GM19452 (cell line): ENCODE results near the gene COQ7.

ENCODE experiments used
- ATAC-seq: cut with Tn5 transposase; IDR thresholded peaks from one replicate; pipeline ENCODE4 v1.9.1; 2021; ENCODE audit not compliant: unreplicated experiment

Gene COQ7

GRCh38 chr16:19067349-19068236 is at the start of gene COQ7:
Gene COQ7, plus strand, starts transcription at chr16:19067614. Its CDS starts 51 bp downstream, at chr16:19067665.
- peak; percentile 79 for ATAC-seq

DNA sequence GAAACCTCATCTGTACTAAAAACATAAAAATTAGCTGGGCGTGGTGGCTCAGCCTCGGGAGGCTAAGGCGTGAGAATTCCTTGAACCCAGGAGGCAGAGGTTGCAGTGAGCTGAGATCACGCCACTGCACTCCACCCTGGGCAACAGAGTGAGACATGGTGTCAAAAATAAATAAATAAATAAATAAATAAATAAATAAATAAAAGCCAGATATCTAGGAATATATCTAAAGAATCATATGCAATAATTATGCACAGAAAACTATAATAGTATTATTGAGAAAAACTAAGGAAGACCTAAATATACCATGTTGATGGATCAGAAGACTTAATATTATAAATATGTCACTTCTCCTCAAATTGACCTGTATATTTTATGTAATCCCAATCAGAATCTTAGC is 46.7 kb upstream of the COQ7 start:
- no peak for ATAC-seq

- ATAC-seq: no peak
Observed at GRCh38 chr16:19021747-19022146, 45.7 kb upstream of the COQ7 start.

- no peak for ATAC-seq
Observed at GRCh38 chr16:19027416-19027815, 40.0 kb upstream of the COQ7 start.

- ATAC-seq: no peak
Observed at GRCh38 chr16:19029980-19030379, 37.4 kb upstream of the COQ7 start.

DNA sequence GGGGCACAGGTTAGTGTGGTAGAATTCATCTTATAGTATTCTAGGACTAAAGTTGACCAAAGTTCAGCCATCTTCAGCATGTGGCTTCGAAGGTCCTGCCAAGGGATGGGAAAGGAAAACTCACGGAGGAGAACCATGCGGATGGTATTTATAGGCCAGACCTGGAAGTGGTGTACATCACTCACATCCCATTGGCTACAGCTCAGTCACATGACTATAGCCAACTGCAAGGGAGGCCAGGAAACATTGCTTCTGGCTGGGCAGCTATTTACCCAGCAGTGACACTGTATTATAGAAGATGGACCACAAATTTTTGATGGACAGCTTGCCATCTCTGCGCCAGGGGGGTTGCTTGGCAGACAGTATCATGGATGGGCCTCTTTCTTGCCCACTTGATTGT is 35.7 kb upstream of the COQ7 start:
- ATAC-seq: no peak

DNA sequence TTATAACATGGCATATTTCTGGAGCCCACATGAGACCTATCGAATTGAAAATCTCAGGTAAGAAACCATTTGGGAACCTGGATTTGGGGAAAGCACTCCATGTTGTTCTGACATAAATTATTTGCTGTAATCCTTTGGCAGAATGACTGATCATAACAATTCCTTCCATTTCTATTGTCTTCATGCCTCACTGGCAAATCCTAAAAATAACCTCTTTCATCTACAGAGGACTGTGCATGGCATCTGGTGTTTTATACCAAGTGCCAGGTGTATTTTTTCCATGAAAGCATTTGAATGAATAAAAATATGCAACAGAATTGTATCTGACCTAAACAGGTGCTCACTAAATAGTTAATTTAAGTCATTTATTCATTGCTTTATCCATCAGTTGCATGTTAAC is 33.7 kb upstream of the COQ7 start:
- ATAC-seq: no peak

- no peak for ATAC-seq
Observed at GRCh38 chr16:19040400-19040799, 27.0 kb upstream of the COQ7 start.

DNA sequence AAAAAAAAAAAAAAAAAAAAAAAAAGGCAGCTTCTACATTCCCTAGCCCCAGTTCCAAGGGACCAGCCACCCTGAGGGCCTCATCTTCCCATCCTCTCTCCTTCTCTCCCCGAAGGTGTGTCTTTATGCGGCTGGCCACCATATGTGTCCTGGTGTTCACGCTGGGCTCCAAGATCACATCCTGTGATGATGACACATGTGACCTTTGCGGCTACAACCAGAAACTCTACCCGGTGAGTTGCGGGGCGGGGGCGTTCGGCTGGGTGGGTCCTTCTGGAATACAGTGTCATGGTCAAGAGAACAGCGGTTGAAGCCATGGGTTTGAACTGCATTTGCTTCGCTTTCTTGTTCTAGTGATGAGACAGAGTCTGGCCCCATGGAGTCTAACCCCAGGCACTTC is 22.6 kb upstream of the COQ7 start:
- no peak for ATAC-seq

GRCh38 chr16:19046062-19046461 is 21.4 kb upstream of the COQ7 start:
- no peak for ATAC-seq

GRCh38 chr16:19062706-19063105 is 4.7 kb upstream of the COQ7 start:
- ATAC-seq: no peak

DNA sequence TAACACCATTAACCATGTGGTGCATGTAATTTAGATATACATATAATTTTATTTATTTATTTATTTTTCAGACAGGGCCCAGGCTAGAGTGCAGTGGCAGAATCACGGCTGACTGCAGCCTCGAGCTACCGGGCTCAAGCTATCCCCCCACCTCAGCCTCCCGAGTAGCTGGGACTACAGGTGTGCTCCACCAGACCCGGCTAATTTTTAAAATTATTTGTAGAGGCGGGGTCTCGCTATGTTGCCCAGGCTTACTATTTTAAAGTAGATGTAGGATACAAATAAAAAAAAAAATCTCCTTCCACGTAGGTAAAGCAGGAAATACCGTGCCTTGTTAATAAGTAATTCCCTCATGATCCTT is 446 bp upstream of the COQ7 start:
- ATAC-seq: no peak

DNA sequence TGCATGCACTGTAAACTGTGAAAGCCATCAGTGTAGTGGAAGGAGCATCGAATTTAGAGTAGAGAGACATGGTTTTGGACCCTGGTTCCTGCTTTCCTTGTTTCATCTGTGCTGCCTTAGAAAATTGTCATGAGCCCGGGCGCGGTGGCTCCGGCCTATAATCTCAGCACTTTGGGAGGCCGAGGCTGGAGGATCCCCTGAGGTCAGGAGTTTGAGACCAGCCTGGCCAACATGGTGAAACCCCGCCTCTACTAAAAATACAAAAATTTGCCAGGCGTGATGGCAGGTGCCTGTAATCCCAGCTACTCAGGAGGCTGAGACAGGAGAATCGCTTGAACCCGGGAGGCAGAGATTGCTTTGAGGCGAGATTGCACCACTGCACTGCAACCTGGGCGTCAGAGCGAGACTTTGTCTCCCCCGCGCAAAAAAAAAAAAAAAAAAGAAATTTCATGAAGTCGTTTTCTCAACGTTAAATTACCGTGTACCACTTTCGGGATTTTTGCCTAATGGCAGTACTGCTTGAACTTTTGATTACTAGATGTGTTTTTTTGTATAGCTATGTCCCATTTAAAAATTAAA is 912 bp downstream of the COQ7 start:
- no peak for ATAC-seq

- no peak for ATAC-seq
Observed at GRCh38 chr16:19071811-19072777, 4.7 kb downstream of the COQ7 start.

GRCh38 chr16:19073344-19073743 is 5.9 kb downstream of the COQ7 start:
- no peak for ATAC-seq

GRCh38 chr16:19073863-19074262 is 6.4 kb downstream of the COQ7 start:
- ATAC-seq: no peak

- ATAC-seq: no peak
Observed at GRCh38 chr16:19075511-19075910, 8.1 kb downstream of the COQ7 start.

- no peak for ATAC-seq
Observed at GRCh38 chr16:19077879-19078278, 10.5 kb downstream of the COQ7 start.

GRCh38 chr16:19083670-19084069 is 16.3 kb downstream of the COQ7 start:
- no peak for ATAC-seq

DNA sequence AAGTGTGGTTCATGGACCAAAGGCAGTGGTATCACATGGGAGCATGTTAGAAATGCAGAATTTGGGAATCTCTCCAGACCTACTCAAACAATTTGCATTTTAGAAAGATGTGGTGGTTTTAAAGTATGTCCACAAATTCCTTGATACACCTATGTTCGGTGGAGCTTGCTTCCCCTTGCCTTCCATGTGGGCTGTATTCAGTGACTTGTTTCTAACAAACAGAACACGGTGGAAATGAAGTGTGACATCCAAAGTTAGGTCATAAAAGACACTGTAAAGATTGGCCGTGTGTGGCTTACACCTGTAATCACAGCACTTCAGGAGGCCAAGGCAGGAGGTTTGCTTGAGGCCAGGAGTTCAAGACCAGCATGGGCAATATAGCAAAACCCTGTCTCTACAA is 16.7 kb downstream of the COQ7 start:
- no peak for ATAC-seq

DNA sequence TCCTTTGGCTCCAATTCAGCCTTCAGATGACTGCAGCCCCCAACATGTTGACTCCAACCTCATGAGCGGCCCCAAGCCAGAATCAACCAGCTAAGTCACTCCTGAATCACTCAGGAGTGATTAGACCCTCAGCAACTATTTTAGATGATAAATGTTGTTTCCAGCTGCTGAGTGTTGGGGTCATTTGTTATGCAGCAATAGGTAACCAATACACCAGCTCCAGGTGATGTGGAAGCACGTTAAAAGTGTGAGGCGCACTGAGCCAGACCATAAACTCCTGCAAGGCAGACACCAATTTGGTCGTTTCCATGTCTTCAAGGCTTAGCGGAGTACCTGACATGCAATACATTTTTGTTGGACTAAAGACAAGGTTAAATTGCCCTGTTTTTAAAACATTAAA is 17.5 kb downstream of the COQ7 start:
- ATAC-seq: no peak
